Colonic mucosa (tissue), 4 donors: ENCODE measurements around the gene FBXL14. TPM values are rescaled to one million over a fixed set of nuclear protein-coding genes. Genes with fewer than 3 reads are reported as not detected.
A peak's percentile ranks its signal among the peaks of the same experiment; 100 is the strongest.
"Not testable (repeated sequence)": the region's sequence is repeated elsewhere in the genome, so short reads cannot be mapped to it uniquely, and the experiment has no call there.

Experiments used
- DNase-seq: peaks from one replicate; pipeline ENCODE4 v3.0.0-alpha.2; 2020
- H3K27ac ChIP-seq: fragments of 200-600 bp; one replicate; pipeline ENCODE4 v1.8.0; 2021
- H3K27me3 ChIP-seq: fragments of 200-600 bp; one replicate; pipeline ENCODE4 v1.8.0; 2021
- H3K36me3 ChIP-seq: fragments of 200-600 bp; one replicate; pipeline ENCODE4 v1.8.0; 2021
- H3K4me1 ChIP-seq: fragments of 200-600 bp; one replicate; pipeline ENCODE4 v1.8.0; 2021; ENCODE audit warnings: mild to moderate bottlenecking
- H3K4me3 ChIP-seq: fragments of 200-600 bp; one replicate; pipeline ENCODE4 v1.8.0; 2021
- H3K9ac ChIP-seq, 2 donors: one replicate each; pipeline ENCODE4 v1.7.0; 2013; ENCODE audit warnings: control low read depth in 2 of 2, low read depth in 2 of 2, low read length in 2 of 2
- H3K9me3 ChIP-seq: fragments of 200-600 bp; one replicate; pipeline ENCODE4 v1.8.0; 2021
- CTCF ChIP-seq: fragments of 200-600 bp; IDR thresholded peaks from one replicate; pipeline ENCODE4 v1.8.0; 2022; ENCODE audit warnings: antibody characterized with exemption, mild to moderate bottlenecking
- intact Hi-C: fragments of 100-400 bp; cut with DNase I; formaldehyde crosslinking; loops from one replicate; pipeline ENCODE4 v1.14.1; 2022
- total RNA-seq, 2 donors: library from RNA; stranded (reverse); fragmentation: NEBNext Ultra II Directional in 1 of 2; extraction: Animal tissue kit (Norgen Biotek cat#: 25700) in 1 of 2; gene quantifications; one replicate each; pipeline ENCODE4 v1.2.1, GENCODE V29; 2021
- donor health status: healthy.
- donor health status: DM: no; HTN: no; CAD: no.
- donor health status: DM: no; HTN: no; CAD: no.

The FBXL14 gene
- total RNA-seq, 2 donors from 2014 or later: 32.3 to 37.4 TPM

GRCh38 chr12:1606021-1606622 lies 11.7 kb upstream of the FBXL14 start:
- Histone ChIP-seq H3K4me3 (peak overlapping the region; percentile 30), H3K27me3 (no peaks in the 10 kb centered on the region), H3K27ac (peak overlapping the region; percentile 91), H3K9ac (peak overlapping the region; percentile 52 to 88), H3K9me3 (no peaks in the 10 kb centered on the region), H3K4me1 (no peaks in the 10 kb centered on the region), H3K36me3 (no peaks in the 10 kb centered on the region)
- DNase-seq: peak; percentile 96
- intact Hi-C loops: no loop called here
- no peak for TF ChIP-seq CTCF

- intact Hi-C loops: no loop called here
- no peaks in the 10 kb centered on the region for H3K27me3 ChIP-seq
- H3K27ac ChIP-seq: peak overlapping the region; percentile 91
- no peaks in the 10 kb centered on the region for H3K36me3 ChIP-seq
- DNase-seq: peak; percentile 89
- TF ChIP-seq CTCF: peak; percentile 67
- peak overlapping the region; percentile 30 for H3K4me3 ChIP-seq
- H3K9ac ChIP-seq: peak overlapping the region; percentile 52 to 88
- H3K9me3 ChIP-seq: no peaks in the 10 kb centered on the region
- no peaks in the 10 kb centered on the region for H3K4me1 ChIP-seq
These were observed 11.0 kb upstream of the FBXL14 start for GRCh38 chr12:1605129-1606020.

- no peak overlapping the region for H3K4me3 ChIP-seq
- no peak for DNase-seq
- no peaks in the 10 kb centered on the region for H3K4me1 ChIP-seq
- H3K9ac ChIP-seq: no peak overlapping the region
- no peaks in the 10 kb centered on the region for H3K27me3 ChIP-seq
- no peak for TF ChIP-seq CTCF
- intact Hi-C loops: no loop called here
- no peaks in the 10 kb centered on the region for H3K36me3 ChIP-seq
- no peak overlapping the region for H3K27ac ChIP-seq
- no peaks in the 10 kb centered on the region for H3K9me3 ChIP-seq
These were observed 10.1 kb upstream of the FBXL14 start for GRCh38 chr12:1604464-1604863.

GRCh38 chr12:1603269-1603993 lies 9.1 kb upstream of the FBXL14 start:
- no peak for TF ChIP-seq CTCF
- H3K36me3 ChIP-seq: no peaks in the 10 kb centered on the region
- H3K27me3 ChIP-seq: no peaks in the 10 kb centered on the region
- H3K4me1 ChIP-seq: no peaks in the 10 kb centered on the region
- intact Hi-C loops: no loop called here
- no peak overlapping the region for H3K4me3 ChIP-seq
- DNase-seq: no peak
- H3K9ac ChIP-seq: no peak overlapping the region
- no peak overlapping the region for H3K27ac ChIP-seq
- no peaks in the 10 kb centered on the region for H3K9me3 ChIP-seq

- peak overlapping the region in 1 of 2 donors; percentile 23 for H3K9ac ChIP-seq
- H3K36me3 ChIP-seq, DNase-seq, H3K27me3 ChIP-seq, H3K4me1 ChIP-seq, H3K27ac ChIP-seq, H3K9me3 ChIP-seq, H3K4me3 ChIP-seq, intact Hi-C loops: not testable (repeated sequence)
These were observed 8.3 kb upstream of the FBXL14 start for GRCh38 chr12:1602706-1603105.
